ENCODE results near the gene SLC15A4.

SLC15A4 gene

DNA sequence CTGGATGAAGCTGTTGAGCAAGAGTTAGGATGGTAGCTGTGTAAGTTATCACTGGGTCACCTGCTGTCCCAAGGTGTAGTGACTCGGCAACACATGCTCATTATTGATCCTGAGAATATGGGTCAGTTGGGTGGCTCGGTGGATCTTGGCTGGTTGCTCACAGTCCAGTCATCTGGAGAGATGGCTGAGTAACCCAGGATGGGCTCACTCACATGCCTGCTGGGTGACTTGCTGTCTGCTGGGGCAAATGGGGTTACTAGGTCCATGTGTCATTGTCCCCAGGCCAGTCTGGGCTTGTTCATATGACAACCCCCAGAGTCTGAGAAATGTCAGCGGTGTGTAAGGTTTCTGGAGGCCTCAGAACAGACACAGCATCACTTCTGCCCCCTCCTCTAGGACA, 69.5 kb downstream of the SLC15A4 start:
- DNase-seq (ENCODE audit: low read depth in 2 of 2): no peak

DNA sequence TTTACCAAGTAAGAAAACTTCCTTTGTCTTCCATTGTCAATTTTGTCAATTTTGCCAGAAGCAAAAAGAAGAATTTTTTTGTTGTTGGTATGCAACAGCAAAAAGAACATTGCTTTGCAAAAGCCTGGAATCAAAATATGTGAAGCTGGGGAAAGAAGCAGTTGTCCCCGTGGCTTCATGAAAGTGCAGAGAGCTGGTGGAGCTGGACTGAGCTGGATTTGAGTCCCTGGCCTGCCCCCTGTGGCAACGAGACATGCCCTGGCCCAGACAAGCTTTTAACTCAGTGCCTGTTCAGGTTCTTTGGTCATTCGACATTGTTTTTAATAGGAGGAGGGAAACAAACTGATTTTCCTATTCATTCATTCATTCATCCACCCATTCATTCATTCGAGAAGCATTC, 70.3 kb downstream of the SLC15A4 start:
- no peak for DNase-seq (ENCODE audit: low read depth in 2 of 2)

- DNase-seq (ENCODE audit: low read depth in 2 of 2): no peak
These were observed 71.4 kb downstream of the SLC15A4 start for GRCh38 chr12:128752386-128752785.

DNA sequence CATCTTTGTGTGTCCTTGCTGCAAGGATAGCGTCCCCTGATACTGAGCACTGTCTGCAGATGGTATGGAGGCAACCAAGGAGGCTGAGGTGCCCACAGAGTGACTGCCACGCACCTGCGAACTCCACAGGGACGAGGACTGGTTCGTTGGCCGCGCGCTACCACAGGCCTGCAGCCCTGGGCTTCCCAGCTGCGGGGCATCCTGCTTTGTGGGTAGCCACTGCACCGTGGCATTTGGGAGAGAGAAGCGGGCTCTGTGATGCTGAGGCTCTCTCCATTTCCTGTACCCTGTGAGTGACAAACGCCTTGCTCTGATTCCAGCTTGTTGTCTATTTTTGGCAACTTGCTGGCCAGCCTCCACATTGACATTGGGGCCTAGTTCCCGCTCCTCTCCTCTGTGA, 76.3 kb downstream of the SLC15A4 start:
- DNase-seq (ENCODE audit: low read depth in 2 of 2): no peak

DNA sequence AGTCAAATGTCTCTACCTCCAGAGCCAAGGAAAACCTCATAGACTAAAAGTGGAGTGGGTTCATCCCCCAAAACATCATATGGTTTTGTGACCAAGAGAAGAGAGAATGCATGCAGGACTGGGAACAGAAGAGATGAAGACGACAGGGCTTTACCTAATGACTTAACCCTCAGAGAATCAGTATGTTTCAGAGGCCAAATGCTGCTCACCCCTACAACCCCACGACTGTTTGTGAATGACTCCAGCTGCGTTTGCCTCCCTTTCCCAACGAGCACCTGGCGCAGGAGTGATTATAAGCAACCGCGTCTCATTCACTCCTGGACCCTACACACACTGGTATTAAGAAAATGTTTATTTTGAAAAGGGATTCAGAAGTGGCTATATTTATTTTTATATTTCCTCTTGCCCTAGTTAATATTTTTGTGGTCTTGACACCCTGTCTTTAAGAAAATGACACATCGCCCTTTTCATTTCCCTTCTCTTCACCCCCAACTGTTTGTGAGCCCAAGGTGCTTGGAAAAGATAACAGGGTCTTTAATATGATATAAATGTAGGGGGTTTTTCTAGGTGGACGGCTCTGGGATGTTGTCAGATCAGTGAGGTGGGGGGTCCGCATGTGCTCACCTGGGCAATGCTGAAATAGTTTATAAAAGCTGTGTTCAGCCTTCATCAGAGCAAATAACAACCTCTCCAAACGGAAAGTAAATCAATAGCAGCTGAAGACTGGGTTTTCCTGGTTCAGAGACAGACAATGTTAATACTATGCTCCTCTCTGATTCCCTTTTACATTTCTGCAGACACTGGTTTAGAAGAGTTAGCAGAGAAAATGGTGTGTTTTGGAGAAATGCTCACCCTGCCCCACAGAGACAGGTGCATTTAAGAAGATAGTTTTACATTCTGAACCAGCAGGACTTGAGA, 77.7 kb downstream of the SLC15A4 start:
- no peak for DNase-seq (ENCODE audit: low read depth in 2 of 2)

- DNase-seq (ENCODE audit: low read depth in 2 of 2): no peak
These were observed 79.8 kb downstream of the SLC15A4 start for GRCh38 chr12:128743916-128744315.

Data from stimulated activated CD8-positive, alpha-beta memory T cell treated with anti-CD3 and anti-CD28 coated beads, Interleukin-7, amount 100 ng/mL, for 4 hours (primary cell).